H9 (cell line): Measurements from ENCODE around the gene STAT1. TPM values are rescaled to one million over a fixed set of nuclear protein-coding genes. Genes with fewer than 3 reads are reported as not detected.

Experiments
- DNase-seq: peaks from one replicate; pipeline ENCODE4 v3.0.0-alpha.2; 2017
- H2AFZ ChIP-seq: one replicate; pipeline ENCODE4 v1.6.1; 2013; ENCODE audit warnings: mild to moderate bottlenecking, low read length, control low read depth, moderate library complexity
- H2AK5ac ChIP-seq: 2 replicates; pipeline ENCODE4 v1.6.1; 2013; ENCODE audit warnings: low read length, control low read depth, mixed read lengths; ENCODE audit not compliant: insufficient read length
- H2BK120ac ChIP-seq: one replicate; pipeline ENCODE4 v1.6.1; 2013; ENCODE audit warnings: low read depth, mild to moderate bottlenecking, low read length, control low read depth, inconsistent platforms; ENCODE audit not compliant: poor library complexity, severe bottlenecking
- H2BK12ac ChIP-seq: 2 replicates; pipeline ENCODE4 v1.6.1; 2013; ENCODE audit warnings: low read length, control low read depth, mixed read lengths, low read depth; ENCODE audit not compliant: insufficient read length
- H2BK15ac ChIP-seq: 2 replicates; pipeline ENCODE4 v1.6.1; 2013; ENCODE audit warnings: low read depth, low read length, control low read depth
- H2BK20ac ChIP-seq: one replicate; pipeline ENCODE4 v1.6.1; 2013; ENCODE audit warnings: low read depth, mild to moderate bottlenecking, low read length, control low read depth, inconsistent platforms; ENCODE audit not compliant: poor library complexity, severe bottlenecking
- H2BK5ac ChIP-seq: 2 replicates; pipeline ENCODE4 v1.6.1; 2013; ENCODE audit warnings: low read length, control low read depth, mixed read lengths; ENCODE audit not compliant: insufficient read length
- H3K14ac ChIP-seq: 2 replicates; pipeline ENCODE4 v1.6.1; 2013; ENCODE audit warnings: low read length, control low read depth; ENCODE audit not compliant: insufficient read depth
- H3K18ac ChIP-seq: 2 replicates; pipeline ENCODE4 v1.6.1; 2013; ENCODE audit warnings: low read depth, mild to moderate bottlenecking, mixed read lengths, low read length, control low read depth; ENCODE audit not compliant: insufficient read length
- H3K23ac ChIP-seq: 2 replicates; pipeline ENCODE4 v1.6.1; 2013; ENCODE audit warnings: low read length, control low read depth, mixed read lengths, low read depth; ENCODE audit not compliant: insufficient read length
- H3K23me2 ChIP-seq: 2 replicates; pipeline ENCODE4 v1.6.1; 2013; ENCODE audit warnings: low read depth, mild to moderate bottlenecking, mixed read lengths, low read length, control low read depth; ENCODE audit not compliant: insufficient read length, poor library complexity, severe bottlenecking
- H3K27ac ChIP-seq: 2 replicates; pipeline ENCODE4 v1.5.1; 2013; ENCODE audit warnings: low read length, control low read depth, mixed read lengths, low read depth; ENCODE audit not compliant: insufficient read length
- H3K27me3 ChIP-seq: 2 replicates; pipeline ENCODE4 v1.6.1; 2013; ENCODE audit warnings: low read length, control low read depth, inconsistent platforms; ENCODE audit not compliant: insufficient read depth
- H3K4ac ChIP-seq: 2 replicates; pipeline ENCODE4 v1.6.1; 2013; ENCODE audit warnings: low read depth, mild to moderate bottlenecking, control low read depth, inconsistent platforms, low read length, moderate library complexity
- H3K4me1 ChIP-seq: 2 replicates; pipeline ENCODE4 v1.6.1; 2013; ENCODE audit warnings: low read length, control low read depth, inconsistent platforms; ENCODE audit not compliant: insufficient read depth
- H3K4me2 ChIP-seq: 2 replicates; pipeline ENCODE4 v1.6.1; 2013; ENCODE audit warnings: low read length, control low read depth, mixed read lengths; ENCODE audit not compliant: insufficient read length, insufficient read depth
- H3K56ac ChIP-seq: 2 replicates; pipeline ENCODE4 v1.6.1; 2013; ENCODE audit warnings: low read depth, mild to moderate bottlenecking, mixed read lengths, low read length, control low read depth; ENCODE audit not compliant: insufficient read length
- H3K79me1 ChIP-seq: 2 replicates; pipeline ENCODE4 v1.6.1; 2013; ENCODE audit warnings: low read depth, mild to moderate bottlenecking, moderate library complexity, low read length, control low read depth, inconsistent platforms; ENCODE audit not compliant: insufficient read depth, poor library complexity, severe bottlenecking
- H3K79me2 ChIP-seq: 2 replicates; pipeline ENCODE4 v1.6.1; 2013; ENCODE audit warnings: low read length, control low read depth, inconsistent platforms; ENCODE audit not compliant: insufficient read depth
- H3K9ac ChIP-seq: 2 replicates; pipeline ENCODE4 v1.6.1; 2013; ENCODE audit warnings: low read length, control low read depth, mixed read lengths; ENCODE audit not compliant: insufficient read length; ENCODE audit errors: extremely low read depth
- H3K9me3 ChIP-seq: one replicate; pipeline ENCODE4 v1.6.1; 2013; ENCODE audit warnings: low read depth, low read length, inconsistent platforms; ENCODE audit not compliant: control insufficient read depth
- H3T11ph ChIP-seq: one replicate; pipeline ENCODE4 v1.6.1; 2013; ENCODE audit warnings: mild to moderate bottlenecking, low read length, control low read depth, inconsistent platforms
- H4K20me1 ChIP-seq: one replicate; pipeline ENCODE4 v1.6.1; 2013; ENCODE audit not compliant: control insufficient read depth, insufficient read length, insufficient read depth
- H4K5ac ChIP-seq: 2 replicates; pipeline ENCODE4 v1.6.1; 2013; ENCODE audit warnings: low read depth, mild to moderate bottlenecking, mixed read lengths, low read length, control low read depth; ENCODE audit not compliant: insufficient read length
- H4K8ac ChIP-seq: replicated peaks from 2 replicates; pipeline ENCODE4 v1.6.1; 2013; ENCODE audit warnings: low read length, control low read depth, mixed read lengths, low read depth; ENCODE audit not compliant: insufficient read length
- H4K91ac ChIP-seq: 2 replicates; pipeline ENCODE4 v1.6.1; 2013; ENCODE audit warnings: low read depth, mild to moderate bottlenecking, moderate library complexity, mixed read lengths, low read length, control low read depth; ENCODE audit not compliant: insufficient read length
- H3K27ac Mint-ChIP-seq, 3 experiments: 2 replicates in 2 of 3; 3 replicates in 1 of 3; pipeline ENCODE4 v1.8.0; 2020 to 2021; ENCODE audit warnings: mixed read lengths in 3 of 3, mild to moderate bottlenecking in 1 of 3, moderate library complexity in 1 of 3
- H3K27me3 Mint-ChIP-seq: 2 replicates; pipeline ENCODE4 v1.8.0; 2021; ENCODE audit warnings: low read depth, mild to moderate bottlenecking, moderate library complexity, mixed read lengths
- H3K36me3 Mint-ChIP-seq, 3 experiments: 2 replicates in 2 of 3; 3 replicates in 1 of 3; pipeline ENCODE4 v1.8.0; 2020 to 2021; ENCODE audit warnings: low read depth in 3 of 3, mixed read lengths in 3 of 3; ENCODE audit not compliant: insufficient read depth in 1 of 3
- H3K4me1 Mint-ChIP-seq, 2 experiments: 2 replicates each; pipeline ENCODE4 v1.8.0; 2020; ENCODE audit warnings: mixed read lengths in 2 of 2
- H3K4me3 Mint-ChIP-seq, 2 experiments: 2 replicates in 1 of 2; 3 replicates in 1 of 2; pipeline ENCODE4 v1.8.0; 2020 to 2021; ENCODE audit warnings: mild to moderate bottlenecking in 2 of 2, mixed read lengths in 2 of 2, moderate library complexity in 1 of 2
- H3K9me3 Mint-ChIP-seq, 2 experiments: 2 replicates in 1 of 2; 3 replicates in 1 of 2; pipeline ENCODE4 v1.8.0; 2020; ENCODE audit warnings: mild to moderate bottlenecking in 2 of 2, mixed read lengths in 2 of 2, moderate library complexity in 1 of 2
- CTCF ChIP-seq: fragments of 200-600 bp; sonication (generic); conservative IDR thresholded peaks from 3 replicates; pipeline ENCODE4 v1.8.0; 2021; ENCODE audit warnings: antibody characterized with exemption, mild to moderate bottlenecking
- WGBS: extraction: QIAGEN DNeasy Blood & Tissue Kit; methylation state at CpG from one replicate; pipeline ENCODE4 v1.1.7; 2013; ENCODE audit warnings: missing lambda C conversion rate, low lambda C conversion rate, mixed read lengths; ENCODE audit not compliant: insufficient read length; ENCODE audit errors: extremely low coverage; 5-methylcytosine and 5-hydroxymethylcytosine counted together
- total RNA-seq: library from RNA; stranded (reverse); gene quantifications from 2 replicates; pipeline ENCODE4 v1.2.1, GENCODE V29; 2021

STAT1 gene
- total RNA-seq, 1 experiment from 2014 or later: 48.1 TPM

- H3K36me3 Mint-ChIP-seq: no peaks in the 10 kb centered on the region
Observed at GRCh38 chr2:191061381-191061980, 47.5 kb upstream of the STAT1 start.

More at GRCh38 chr2:191061381-191061980, 47.5 kb upstream of the STAT1 start:
- no peak overlapping the region for H4K8ac ChIP-seq
- H3K9ac ChIP-seq: no peak overlapping the region
- no peaks in the 10 kb centered on the region for H4K20me1 ChIP-seq
- no peak overlapping the region for H2BK120ac ChIP-seq
- no peak overlapping the region for H4K91ac ChIP-seq
- no peak for TF ChIP-seq CTCF
- no peak overlapping the region for H3T11ph ChIP-seq
- no peaks in the 10 kb centered on the region for H3K27me3 ChIP-seq
- no peak overlapping the region for H2AFZ ChIP-seq
- H3K23ac ChIP-seq: no peak overlapping the region
- H3K4me2 ChIP-seq: no peak overlapping the region
- no peak overlapping the region for H2BK15ac ChIP-seq
- no peak overlapping the region for H3K4ac ChIP-seq
- Mint-ChIP-seq H3K27me3 (no peaks in the 10 kb centered on the region), H3K27ac (no peak overlapping the region), H3K9me3 (no peaks in the 10 kb centered on the region), H3K4me3 (no peak overlapping the region), H3K4me1 (peaks cover 0 to 2% of the 10 kb centered on the region in 2 experiments; a peak in 1 of 4 replicates)
- no peaks in the 10 kb centered on the region for H3K9me3 ChIP-seq
- H3K23me2 ChIP-seq: no peaks in the 10 kb centered on the region
- no peak overlapping the region for H3K56ac ChIP-seq
- H2BK20ac ChIP-seq: no peak overlapping the region
- no peak overlapping the region for H3K14ac ChIP-seq
- H3K79me1 ChIP-seq: no peaks in the 10 kb centered on the region
- H3K27ac ChIP-seq: no peak overlapping the region
- H2AK5ac ChIP-seq: no peak overlapping the region
- no peaks in the 10 kb centered on the region for H3K4me1 ChIP-seq
- no peak overlapping the region for H3K18ac ChIP-seq
- DNase-seq: no peak
- no peaks in the 10 kb centered on the region for H3K79me2 ChIP-seq
- no CpG with 5 or more reads among the region's 4 CpGs for WGBS
- H2BK5ac ChIP-seq: no peak overlapping the region
- no peak overlapping the region for H4K5ac ChIP-seq
- H2BK12ac ChIP-seq: no peak overlapping the region
